Mesothelial cell of epicardium (in vitro differentiated cells): ENCODE measurements around the gene GPAT2. TPM values are rescaled to one million over a fixed set of nuclear protein-coding genes. Genes with fewer than 3 reads are reported as not detected.
"Not testable (repeated sequence)": the region's sequence is repeated elsewhere in the genome, so short reads cannot be mapped to it uniquely, and the experiment has no call there.

Experiments
- DNase-seq, 2 experiments: peaks; one replicate each; pipeline ENCODE4 v3.0.0; 2021; ENCODE audit warnings: low spot score in 2 of 2; ENCODE audit not compliant: unreplicated experiment in 2 of 2
- H3K27ac Mint-ChIP-seq: 2 replicates; pipeline ENCODE4 v1.8.0; 2021; ENCODE audit warnings: mixed read lengths
- H3K27me3 Mint-ChIP-seq: 2 replicates; pipeline ENCODE4 v1.8.0; 2021; ENCODE audit warnings: low read depth, mixed read lengths
- H3K36me3 Mint-ChIP-seq: 2 replicates; pipeline ENCODE4 v1.8.0; 2021; ENCODE audit warnings: mixed read lengths
- H3K4me1 Mint-ChIP-seq: 2 replicates; pipeline ENCODE4 v1.8.0; 2021; ENCODE audit warnings: mixed read lengths
- H3K4me3 Mint-ChIP-seq: 2 replicates; pipeline ENCODE4 v1.8.0; 2021; ENCODE audit warnings: mild to moderate bottlenecking, moderate library complexity, mixed read lengths
- H3K9me3 Mint-ChIP-seq: 2 replicates; pipeline ENCODE4 v1.8.0; 2021; ENCODE audit warnings: mixed read lengths
- total RNA-seq: library from RNA; stranded (reverse); gene quantifications from 3 replicates; pipeline ENCODE4 v1.2.1, GENCODE V29; 2021
- TF ChIP-seq, protein P1 (sequence below): fragments of 200-600 bp; sonication (generic); IDR thresholded peaks from one replicate; pipeline ENCODE4 v1.5.0; 2021; ENCODE audit warnings: antibody characterized with exemption; ENCODE audit not compliant: unreplicated experiment

Gene GPAT2
- total RNA-seq, 1 donor from 2014 or later = not detected

GRCh38 chr2:96054537-96054936 is 19.8 kb upstream of the GPAT2 start:
- not testable (repeated sequence) for H3K36me3 Mint-ChIP-seq, DNase-seq, H3K27ac Mint-ChIP-seq, H3K9me3 Mint-ChIP-seq, H3K4me1 Mint-ChIP-seq, H3K4me3 Mint-ChIP-seq, H3K27me3 Mint-ChIP-seq

- not testable (repeated sequence) for H3K4me3 Mint-ChIP-seq, H3K27me3 Mint-ChIP-seq, H3K27ac Mint-ChIP-seq, H3K36me3 Mint-ChIP-seq, H3K4me1 Mint-ChIP-seq, DNase-seq, H3K9me3 Mint-ChIP-seq
Measured at GRCh38 chr2:96053385-96053784, 18.7 kb upstream of the GPAT2 start.

- not testable (repeated sequence) for H3K36me3 Mint-ChIP-seq, H3K4me3 Mint-ChIP-seq, DNase-seq, H3K27me3 Mint-ChIP-seq, H3K9me3 Mint-ChIP-seq, H3K4me1 Mint-ChIP-seq, H3K27ac Mint-ChIP-seq
Measured at GRCh38 chr2:96052632-96053031, 17.9 kb upstream of the GPAT2 start.

DNA sequence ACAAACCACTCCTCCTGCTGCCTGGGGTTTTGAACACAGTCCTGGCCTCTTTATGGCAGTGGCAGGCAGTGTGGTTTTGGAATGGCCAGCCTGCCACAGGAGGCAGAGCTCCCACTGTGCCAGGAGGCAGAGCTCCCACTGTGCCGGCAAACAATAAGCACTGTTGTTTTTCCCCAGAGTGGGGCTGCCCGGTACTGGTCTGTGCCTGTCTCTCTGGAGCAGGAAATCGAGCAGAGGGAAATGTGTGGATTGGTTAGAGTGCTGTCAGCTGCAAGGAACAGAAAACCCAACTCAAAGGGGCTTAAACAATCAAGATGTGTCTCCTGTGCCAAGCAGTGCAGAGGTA is 15.2 kb upstream of the GPAT2 start:
- not testable (repeated sequence) for H3K36me3 Mint-ChIP-seq, H3K4me3 Mint-ChIP-seq, H3K27ac Mint-ChIP-seq, H3K9me3 Mint-ChIP-seq, H3K27me3 Mint-ChIP-seq, DNase-seq, H3K4me1 Mint-ChIP-seq

DNA sequence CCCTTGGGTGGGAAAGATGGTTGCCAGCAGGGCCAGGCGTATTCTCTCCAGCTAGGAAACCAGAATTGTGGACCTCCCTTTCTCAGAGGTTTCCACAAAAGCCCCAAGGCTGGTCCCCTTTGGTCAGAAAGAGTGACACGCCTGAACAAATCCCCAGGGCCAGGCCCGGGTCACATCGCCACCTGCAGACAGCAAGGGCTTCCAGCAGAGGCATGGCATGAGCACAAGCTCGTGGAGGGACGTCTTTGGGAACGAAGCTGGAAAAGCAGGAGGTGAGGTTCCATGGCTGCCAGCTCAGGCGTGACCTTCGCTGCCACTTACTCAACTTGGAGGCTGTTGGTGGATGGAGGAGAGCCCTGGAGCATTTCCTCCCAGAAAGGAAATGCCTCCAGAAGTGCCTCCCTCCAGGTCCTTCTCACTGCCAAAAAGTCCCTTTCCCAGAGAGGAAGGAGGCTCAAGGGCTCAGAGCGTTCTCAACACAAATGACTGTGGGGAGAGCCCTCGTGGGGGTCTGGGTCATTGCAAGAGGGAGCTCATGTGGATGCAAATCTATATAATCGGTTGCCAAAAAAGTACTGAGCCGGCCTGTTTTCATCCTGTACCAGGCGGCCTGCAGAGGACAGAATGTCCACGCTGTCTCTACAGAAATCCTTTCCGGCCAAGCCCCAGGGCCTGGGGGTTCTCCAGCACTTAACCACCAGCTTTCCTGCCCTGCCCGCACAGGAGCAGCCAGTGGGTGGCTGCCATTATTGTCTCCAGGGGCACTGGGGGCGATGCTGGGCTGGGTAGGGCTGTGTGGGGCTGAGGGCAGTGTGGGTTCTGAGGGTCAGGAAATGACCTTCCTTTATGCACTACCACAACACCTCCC is 14.6 kb upstream of the GPAT2 start:
- H3K36me3 Mint-ChIP-seq, DNase-seq, H3K4me3 Mint-ChIP-seq, H3K27ac Mint-ChIP-seq, H3K9me3 Mint-ChIP-seq, H3K27me3 Mint-ChIP-seq, H3K4me1 Mint-ChIP-seq: not testable (repeated sequence)

DNA sequence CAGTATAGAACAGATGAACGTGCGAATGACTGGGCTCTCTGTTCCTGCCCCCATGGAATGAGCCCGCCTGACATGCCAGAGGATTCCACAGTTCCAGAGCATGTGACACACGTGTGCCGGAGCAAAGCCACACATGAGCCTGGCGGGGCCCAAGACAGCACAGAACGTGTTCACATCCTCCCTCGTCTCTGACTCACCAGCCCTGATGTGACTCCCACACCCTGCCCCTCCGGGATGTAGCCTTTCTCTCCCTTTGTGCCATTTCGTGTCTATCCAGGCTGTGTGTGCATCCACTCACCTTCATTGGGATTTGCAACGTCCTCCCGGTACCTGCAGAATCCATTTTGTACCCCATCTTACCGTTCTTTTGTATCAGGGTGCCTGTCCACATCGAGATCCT is 838 bp upstream of the GPAT2 start:
- not testable (repeated sequence) for H3K4me1 Mint-ChIP-seq, H3K9me3 Mint-ChIP-seq, DNase-seq, H3K27ac Mint-ChIP-seq, H3K27me3 Mint-ChIP-seq, H3K36me3 Mint-ChIP-seq, H3K4me3 Mint-ChIP-seq

GRCh38 chr2:96033997-96034396 is 719 bp downstream of the GPAT2 start:
- not testable (repeated sequence) for H3K27ac Mint-ChIP-seq, H3K27me3 Mint-ChIP-seq, DNase-seq, H3K4me3 Mint-ChIP-seq, H3K36me3 Mint-ChIP-seq, H3K4me1 Mint-ChIP-seq, H3K9me3 Mint-ChIP-seq

DNA sequence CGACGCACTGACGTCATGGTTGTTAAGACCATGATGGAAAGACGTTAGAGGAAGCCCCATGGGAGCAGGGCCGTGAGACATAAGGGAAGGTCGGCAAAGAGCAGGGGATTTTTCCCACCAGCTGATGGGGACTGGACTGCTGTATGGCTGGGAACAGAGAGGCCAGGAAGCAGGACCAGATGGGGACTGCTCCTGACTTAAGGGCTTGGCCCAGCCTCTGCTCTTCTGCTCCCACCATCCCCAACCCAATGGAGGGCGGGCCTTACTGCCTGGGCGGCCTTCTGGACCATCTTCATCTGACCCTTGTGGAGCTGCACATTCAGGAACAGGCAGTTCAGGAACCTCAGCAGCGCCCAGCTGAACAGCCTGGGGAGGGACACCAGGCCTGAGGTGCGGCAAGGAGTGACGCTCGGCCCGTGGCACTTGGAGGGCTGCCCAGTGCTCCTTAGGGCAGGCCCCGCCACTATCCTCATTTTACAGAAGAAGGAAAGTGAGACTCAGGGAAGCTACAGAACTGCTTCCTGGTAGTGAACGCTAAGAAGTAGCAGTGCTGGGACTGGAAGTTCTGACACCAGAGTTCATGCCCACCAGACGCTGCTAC is 6.9 kb downstream of the GPAT2 start:
- not testable (repeated sequence) for H3K9me3 Mint-ChIP-seq, H3K27ac Mint-ChIP-seq, H3K27me3 Mint-ChIP-seq, H3K4me3 Mint-ChIP-seq, H3K4me1 Mint-ChIP-seq, H3K36me3 Mint-ChIP-seq, DNase-seq

DNA sequence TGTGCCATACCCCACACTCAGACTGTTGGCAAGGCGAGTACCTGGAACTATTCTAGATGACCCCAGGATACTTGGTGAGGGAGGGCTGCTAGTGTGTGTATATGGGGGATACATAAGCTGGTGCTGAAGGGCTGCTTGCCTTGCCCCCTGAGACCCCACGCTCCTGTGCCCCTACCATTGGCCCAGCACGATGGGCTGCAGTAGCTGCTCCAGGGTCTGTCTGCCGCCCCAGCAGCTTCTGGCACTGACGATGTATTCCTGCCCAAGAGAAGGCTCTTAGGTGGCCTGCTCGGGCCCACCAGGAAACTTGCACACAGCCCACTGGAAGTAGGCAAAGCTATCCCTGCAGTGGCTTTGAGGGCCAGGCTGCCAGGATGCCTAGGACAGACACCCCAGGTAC is 9.0 kb downstream of the GPAT2 start:
- DNase-seq, H3K27ac Mint-ChIP-seq, H3K4me1 Mint-ChIP-seq, H3K27me3 Mint-ChIP-seq, H3K9me3 Mint-ChIP-seq, H3K4me3 Mint-ChIP-seq, H3K36me3 Mint-ChIP-seq: not testable (repeated sequence)

DNA sequence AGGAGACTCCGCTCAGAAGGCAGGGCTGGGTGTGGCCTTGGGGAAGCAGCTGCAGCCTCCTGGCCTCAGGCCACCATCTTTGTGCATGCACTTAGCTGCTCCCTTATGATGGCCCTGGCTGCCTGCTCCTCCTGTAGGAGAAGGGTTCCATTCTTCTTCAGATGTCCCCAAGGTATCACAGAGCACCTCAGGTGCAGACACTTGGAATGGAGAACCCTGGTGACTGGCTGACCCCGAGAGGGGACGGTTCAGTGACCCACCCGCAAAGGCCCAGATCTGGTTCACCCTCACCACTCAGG is 9.6 kb downstream of the GPAT2 start:
- Mint-ChIP-seq H3K4me3 (no peak overlapping the region), H3K27me3 (no peaks in the 10 kb centered on the region), H3K4me1 (no peaks in the 10 kb centered on the region), H3K9me3 (no peaks in the 10 kb centered on the region), H3K36me3 (no peaks in the 10 kb centered on the region), H3K27ac (no peak overlapping the region)
- TF ChIP-seq, protein P1, sequence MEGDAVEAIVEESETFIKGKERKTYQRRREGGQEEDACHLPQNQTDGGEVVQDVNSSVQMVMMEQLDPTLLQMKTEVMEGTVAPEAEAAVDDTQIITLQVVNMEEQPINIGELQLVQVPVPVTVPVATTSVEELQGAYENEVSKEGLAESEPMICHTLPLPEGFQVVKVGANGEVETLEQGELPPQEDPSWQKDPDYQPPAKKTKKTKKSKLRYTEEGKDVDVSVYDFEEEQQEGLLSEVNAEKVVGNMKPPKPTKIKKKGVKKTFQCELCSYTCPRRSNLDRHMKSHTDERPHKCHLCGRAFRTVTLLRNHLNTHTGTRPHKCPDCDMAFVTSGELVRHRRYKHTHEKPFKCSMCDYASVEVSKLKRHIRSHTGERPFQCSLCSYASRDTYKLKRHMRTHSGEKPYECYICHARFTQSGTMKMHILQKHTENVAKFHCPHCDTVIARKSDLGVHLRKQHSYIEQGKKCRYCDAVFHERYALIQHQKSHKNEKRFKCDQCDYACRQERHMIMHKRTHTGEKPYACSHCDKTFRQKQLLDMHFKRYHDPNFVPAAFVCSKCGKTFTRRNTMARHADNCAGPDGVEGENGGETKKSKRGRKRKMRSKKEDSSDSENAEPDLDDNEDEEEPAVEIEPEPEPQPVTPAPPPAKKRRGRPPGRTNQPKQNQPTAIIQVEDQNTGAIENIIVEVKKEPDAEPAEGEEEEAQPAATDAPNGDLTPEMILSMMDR = no peak
- no peak for DNase-seq
